ENCODE results near the gene VTI1A. TPM values are rescaled to one million over a fixed set of nuclear protein-coding genes. Genes with fewer than 3 reads are reported as not detected.

Gene VTI1A
- total and polyA plus RNA-seq, 2 of the 4 experiments (the other 2 are of a cell fraction): 9.7 to 24.9 TPM

DNA sequence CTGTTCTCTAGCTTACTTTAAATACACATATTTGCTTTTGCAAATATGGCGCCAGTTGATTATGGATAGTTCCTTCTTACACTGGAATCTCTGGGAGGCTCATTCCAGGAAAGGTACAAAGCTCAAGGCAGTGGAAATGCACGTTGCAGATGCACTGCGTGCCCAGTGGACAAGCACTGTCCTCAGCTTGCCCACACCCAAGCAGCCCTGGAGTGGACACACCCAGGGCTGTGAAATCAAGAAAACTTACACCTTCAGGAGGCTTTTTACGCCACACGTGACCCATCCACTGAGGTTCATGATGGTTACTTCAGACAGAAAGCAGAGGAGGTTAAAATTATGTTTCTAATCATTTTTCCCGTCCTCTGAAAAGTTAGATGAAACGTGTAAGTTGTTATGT, 248.5 kb downstream of the VTI1A start:
- Histone ChIP-seq H3K4me1 (ENCODE audit: control insufficient read depth, insufficient read depth, low read length) (no peaks in the 10 kb centered on the region), H2AFZ (replicated peaks; ENCODE audit: low read length, poor library complexity) (no peak overlapping the region), H3K18ac (ENCODE audit: low read depth, low read length) (no peak overlapping the region), H3K23ac (ENCODE audit: low read depth, low read length) (no peak overlapping the region), H3K9ac (ENCODE audit: low read depth, low read length) (no peak overlapping the region), H2AK5ac (ENCODE audit: low read depth, low read length) (no peak overlapping the region), H3K9me1 (ENCODE audit: insufficient read depth, low read length) (peaks cover 3% of the 10 kb centered on the region; the same call in 1 of the 2 replicates), H3K9me3 (ENCODE audit: control insufficient read depth, insufficient read depth, low read length) (no peaks in the 10 kb centered on the region), H4K20me1 (ENCODE audit: insufficient read depth, low read length) (no peaks in the 10 kb centered on the region), H3K36me3 (ENCODE audit: control insufficient read depth, insufficient read depth, low read length) (no peaks in the 10 kb centered on the region), H3K79me1 (ENCODE audit: low read depth in 1 of 2, low read length in 2 of 2) (no peaks in the 10 kb centered on the region), H3K27me3 (ENCODE audit: control insufficient read depth, insufficient read depth, low read length) (no peaks in the 10 kb centered on the region), H2AK9ac (replicated peaks; ENCODE audit: low read depth, low read length, poor library complexity) (no peak overlapping the region), H3K56ac (ENCODE audit: extremely low read depth, insufficient read depth, low read length) (no peak overlapping the region), H3K4me3 (ENCODE audit: insufficient read depth, low read depth, low read length) (no peak overlapping the region), H2BK5ac (ENCODE audit: low read depth, low read length, poor library complexity, severe bottlenecking) (no peak overlapping the region), H2BK15ac (ENCODE audit: low read depth, low read length) (no peak overlapping the region), H2BK120ac (ENCODE audit: low read depth, low read length) (no peak overlapping the region), H3K14ac (replicated peaks; ENCODE audit: low read depth, low read length) (no peak overlapping the region), H3K4me2 (ENCODE audit: low read depth, low read length) (no peak overlapping the region), H4K5ac (ENCODE audit: low read depth, low read length) (no peak overlapping the region), H3K27ac (ENCODE audit: insufficient read depth, low read length) (no peak overlapping the region), H2BK20ac (ENCODE audit: low read depth, low read length) (no peak overlapping the region), H3K4ac (ENCODE audit: low read depth, low read length) (no peak overlapping the region), H4K91ac (ENCODE audit: insufficient read depth, low read depth, low read length) (no peak overlapping the region), H4K8ac (ENCODE audit: low read depth in 2 of 2, low read length in 2 of 2) (no peak overlapping the region)
- CTCF ChIA-PET: interaction anchor here (1.0 to 1.3 kb wide), 2 partner anchors 11 to 15 kb away, joined by 3 read pairs; no protein-coding TSS in a partner anchor
- no peak for DNase-seq
- intact Hi-C loops (cut with micrococcal nuclease) (no loop called here), dilution Hi-C loops (cut with HindIII; ENCODE audit: low sequenced_read_pairs, unreplicated experiment) (no loop called here), in situ Hi-C loops (cut with MboI; ENCODE audit: low sequenced_read_pairs) (no loop called here)
- TF ChIP-seq FOS (IDR thresholded peaks at IDR 0.05; ENCODE audit: low read depth, low read length): no peak
- BruUV-seq (replicated peaks): no TSS peak
- no peak for ATAC-seq (ENCODE audit: low read depth)
- POLR2A ChIA-PET (ENCODE audit: unreplicated experiment): no interaction called here
- WGBS, 2 experiments (ENCODE audit: extremely low coverage in 2 of 2, insufficient read length in 1 of 2): 92% methylated on average over 2 of the region's 7 CpGs; no CpG with 5 or more reads in 1 of the 2 experiments

Measured in IMR-90 (cell line).